ENCODE results near the gene NDUFA6.
"Not testable (repeated sequence)": the region's sequence is repeated elsewhere in the genome, so short reads cannot be mapped to it uniquely, and the experiment has no call there.

Gene NDUFA6

DNA sequence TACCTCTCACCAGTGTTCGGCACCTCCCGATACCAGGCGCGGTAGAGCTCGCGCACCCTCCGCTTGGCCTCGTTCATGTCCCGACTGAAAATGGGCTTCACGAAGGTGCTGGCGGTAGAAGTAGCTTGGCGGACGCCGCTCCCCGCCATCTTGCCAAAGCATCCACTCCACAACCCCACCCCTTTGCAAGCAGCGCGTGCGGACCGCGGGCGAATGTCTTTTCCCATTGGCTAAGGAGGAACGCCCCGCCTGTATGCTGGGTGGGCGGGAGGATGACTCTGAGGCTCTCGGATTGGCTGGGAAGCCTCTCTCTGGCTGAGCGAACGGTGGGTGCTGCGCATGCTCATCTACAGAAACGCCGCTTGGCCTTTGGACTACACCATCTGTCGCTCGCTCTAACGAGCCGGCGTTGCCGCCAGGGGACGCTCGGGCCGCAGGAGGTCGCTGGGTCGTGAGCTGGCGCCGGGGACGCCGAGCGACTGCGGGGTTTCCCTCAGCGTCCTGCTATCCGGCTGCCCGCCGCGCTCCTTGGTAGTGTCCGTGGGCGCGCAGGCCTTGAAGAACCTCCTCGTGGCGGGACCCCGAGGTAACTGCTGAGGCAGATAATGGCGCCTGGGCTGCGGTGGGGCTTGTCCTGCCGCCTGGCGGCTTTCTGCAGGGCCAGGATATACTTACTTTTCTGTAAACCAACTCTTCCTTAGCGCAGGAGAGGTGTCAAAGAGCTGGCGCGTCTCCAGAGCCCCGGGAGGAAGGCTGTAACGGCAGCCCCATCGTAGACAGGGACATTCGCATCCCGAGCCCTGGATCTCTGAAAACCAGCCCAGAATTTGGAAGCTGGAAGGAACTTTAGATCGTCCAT lies at the start of gene NDUFA6:
Gene NDUFA6 (minus strand): TSS at position 177 of the 859 bp plus-strand sequence. CDS start 28 bp downstream, at position 149.
- peak; percentile 99 to 100 (median 100) for DNase-seq

DNA sequence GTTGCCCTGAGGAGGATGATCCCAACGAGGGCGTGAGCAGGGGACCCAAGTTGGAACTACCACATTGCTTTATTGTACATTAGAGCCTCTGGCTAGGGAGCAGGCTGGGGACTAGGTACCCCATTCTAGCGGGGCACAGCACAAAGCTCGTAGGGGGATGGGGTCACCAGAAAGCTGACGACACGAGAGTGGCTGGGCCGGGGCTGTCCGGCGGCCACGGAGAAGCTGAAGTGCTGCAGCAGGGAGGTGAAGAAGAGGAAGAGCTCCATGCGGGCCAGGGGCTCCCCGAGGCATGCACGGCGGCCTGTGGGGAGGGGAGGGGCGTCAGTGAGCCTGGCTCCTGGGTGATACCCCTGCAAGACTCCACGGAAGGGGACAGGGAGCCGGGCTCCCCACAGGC lies 49.6 kb upstream of the NDUFA6 start:
- not testable (repeated sequence) for DNase-seq

DNA sequence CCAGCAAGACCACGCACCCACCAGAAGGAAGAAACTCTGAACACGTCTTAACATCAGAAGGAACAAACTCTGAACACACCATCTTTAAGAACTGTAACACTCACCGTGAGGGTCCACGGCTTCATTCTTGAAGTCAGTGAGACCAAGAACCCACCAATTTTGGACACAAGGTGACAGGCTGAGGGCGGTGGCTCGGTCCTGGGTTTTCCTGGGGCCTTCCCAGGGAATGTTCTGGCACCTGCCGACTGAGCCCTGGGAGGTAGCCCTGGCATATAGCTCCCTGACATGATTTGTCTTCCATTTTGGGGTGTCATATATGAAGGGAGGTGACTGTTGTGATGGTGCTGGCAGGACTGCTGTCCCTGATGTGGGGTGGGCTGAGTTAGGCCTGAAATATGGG lies 48.9 kb upstream of the NDUFA6 start:
- DNase-seq = not testable (repeated sequence)

DNA sequence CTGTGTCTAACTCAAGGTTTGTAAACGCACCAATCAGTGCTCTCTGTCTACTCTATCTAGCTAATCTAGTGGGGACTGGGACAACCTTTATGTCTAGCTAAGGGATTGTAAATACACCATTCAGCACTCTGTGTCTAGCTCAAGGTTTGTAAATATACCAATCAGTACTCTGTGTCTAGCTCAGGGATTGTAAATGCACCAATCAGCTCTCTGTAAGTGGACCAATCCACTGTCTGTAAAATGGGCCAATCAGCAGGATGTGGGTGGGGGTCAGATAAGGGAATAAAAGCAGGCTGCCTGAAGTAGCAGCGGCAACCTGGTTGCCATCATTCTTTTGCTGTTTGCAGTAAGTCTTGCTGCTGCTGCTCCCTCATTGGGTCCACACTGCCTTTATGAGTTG lies 48.4 kb upstream of the NDUFA6 start:
- DNase-seq = no peak

DNA sequence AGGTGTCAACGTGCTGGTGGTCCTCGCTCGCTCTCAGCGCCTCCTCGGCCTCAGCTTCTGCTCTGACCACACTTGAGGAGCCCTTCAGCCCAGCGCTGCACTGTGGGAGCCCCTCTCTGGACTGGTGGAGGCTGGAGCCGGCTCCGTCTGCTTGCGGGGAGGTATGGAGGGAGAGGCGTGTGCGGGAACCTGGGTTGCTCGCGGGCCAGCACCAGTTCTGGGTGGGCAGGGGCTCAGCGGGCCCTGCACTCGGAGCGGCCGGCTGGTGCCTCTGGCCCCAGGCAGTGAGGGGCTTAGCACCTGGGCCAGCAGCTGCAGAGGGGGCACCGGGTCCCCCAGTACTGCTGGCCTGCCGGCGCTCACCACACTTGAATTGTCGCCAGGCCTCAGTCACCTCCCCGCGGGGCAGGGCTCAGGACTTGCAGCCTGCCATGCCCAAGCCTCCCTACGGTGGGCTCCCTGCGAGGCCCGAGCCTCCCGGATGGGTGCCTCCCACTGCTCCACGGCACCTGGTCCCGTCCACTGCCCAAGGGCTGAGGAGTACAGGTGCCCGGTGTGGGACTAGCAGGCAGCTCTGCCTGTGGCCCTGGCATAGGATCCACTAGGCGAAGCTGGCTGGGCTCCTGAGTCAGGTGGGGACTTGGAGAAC lies 47.7 kb upstream of the NDUFA6 start:
- no peak for DNase-seq

DNA sequence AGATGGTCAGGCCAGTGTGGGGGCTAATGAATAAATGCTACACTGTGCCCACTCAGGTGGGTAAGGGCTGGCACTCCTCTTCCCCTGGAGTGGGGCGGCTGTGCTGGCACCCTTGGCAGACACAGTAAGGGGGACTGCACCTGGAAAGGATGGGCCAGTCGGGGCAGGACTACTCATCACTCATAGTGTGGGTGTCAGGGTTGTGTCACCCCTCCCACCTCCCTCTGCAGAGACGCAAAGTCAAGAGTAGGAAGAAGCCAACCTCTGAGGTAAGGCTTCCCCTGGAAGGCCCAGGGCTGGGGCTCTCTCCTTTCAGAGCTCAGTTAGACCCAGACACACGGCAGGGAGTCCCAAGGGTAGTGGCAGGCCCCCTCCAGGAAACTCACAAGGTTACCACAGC lies 45.1 kb upstream of the NDUFA6 start:
- DNase-seq = not testable (repeated sequence)

DNA sequence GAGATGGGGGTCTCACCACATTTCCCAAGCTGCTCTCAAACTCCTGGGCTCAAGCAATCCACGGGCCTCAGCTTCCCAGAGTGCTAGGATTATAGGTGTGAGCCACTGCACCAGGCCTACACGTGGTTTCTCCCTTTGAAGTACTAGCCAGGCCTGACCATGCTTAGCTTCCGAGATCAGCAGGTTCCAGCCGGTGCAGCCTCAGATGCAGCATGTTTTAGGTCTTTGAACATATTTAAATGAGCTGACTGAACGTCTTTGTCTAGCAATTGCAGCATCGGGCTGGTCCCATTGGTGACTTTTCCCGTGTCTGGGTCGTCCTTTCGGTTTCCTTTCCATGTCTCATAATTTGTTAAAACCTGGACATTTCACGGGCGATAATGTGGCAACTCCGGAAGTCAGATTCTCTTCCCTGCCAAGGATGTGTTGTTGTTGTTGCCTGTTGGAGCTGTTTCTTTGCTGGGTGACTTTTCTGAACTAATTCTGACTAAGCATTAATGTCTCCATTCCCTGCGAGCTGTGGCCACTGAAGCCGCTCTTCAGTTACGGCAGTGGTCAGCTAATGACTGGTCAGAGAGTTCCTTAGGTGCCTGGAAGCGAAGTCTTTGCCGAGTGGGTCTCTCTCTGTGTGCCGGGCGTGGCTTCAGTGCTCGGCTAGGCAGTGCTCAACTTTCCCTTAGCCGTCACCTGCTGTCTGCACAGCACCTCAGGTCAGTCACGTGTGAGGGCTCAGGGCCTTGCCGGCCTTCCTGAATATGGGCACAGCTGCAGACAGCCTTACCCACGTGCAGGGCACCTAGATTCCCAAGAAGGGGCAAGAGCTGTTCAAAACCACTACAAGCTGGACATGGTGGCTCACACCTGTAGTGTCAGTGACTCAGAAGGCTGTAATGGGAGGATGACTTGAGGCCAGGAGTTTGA lies 43.8 kb upstream of the NDUFA6 start:
- DNase-seq = peak in 2 of 3 donors; percentile 23 to 41

DNA sequence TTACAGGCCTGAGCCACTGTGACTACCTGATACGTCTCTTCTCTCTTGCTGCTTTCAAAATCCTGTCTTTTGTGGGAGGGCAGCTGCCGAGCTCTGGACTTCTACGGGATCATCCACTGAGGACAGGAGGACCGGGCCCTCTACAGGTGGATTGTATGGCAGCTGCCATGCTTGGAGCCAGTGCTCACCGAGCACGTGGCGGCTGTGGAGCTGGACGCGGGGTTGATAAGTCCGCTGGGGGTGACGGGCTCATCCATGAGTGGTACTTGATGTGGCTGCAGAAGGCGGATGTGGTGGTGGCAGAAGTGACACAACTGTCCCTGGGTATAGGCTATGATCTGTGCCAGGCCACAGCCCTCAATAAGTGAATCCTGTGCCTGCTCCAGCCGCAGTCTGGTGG lies 41.9 kb upstream of the NDUFA6 start:
- DNase-seq = no peak

DNA sequence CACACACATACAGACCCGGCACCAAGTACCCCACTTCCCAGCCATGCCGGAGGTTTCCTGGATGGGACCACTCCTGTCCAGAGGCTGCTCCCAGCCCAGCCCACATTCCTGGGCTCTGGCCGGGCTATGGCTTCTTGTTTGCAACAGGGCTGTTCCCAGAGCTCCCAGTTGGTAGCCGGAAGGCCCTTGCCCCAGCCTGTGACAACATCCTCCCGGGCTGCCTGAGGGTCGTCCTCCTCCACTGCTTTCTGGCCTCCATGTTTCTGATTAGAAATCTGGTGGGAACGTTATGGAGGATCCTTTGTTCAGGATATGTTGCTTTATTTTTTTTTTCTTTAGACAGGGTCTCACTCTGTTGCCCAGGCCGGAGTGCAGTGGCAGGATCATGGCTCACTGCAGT lies 41.0 kb upstream of the NDUFA6 start:
- DNase-seq = no peak

DNA sequence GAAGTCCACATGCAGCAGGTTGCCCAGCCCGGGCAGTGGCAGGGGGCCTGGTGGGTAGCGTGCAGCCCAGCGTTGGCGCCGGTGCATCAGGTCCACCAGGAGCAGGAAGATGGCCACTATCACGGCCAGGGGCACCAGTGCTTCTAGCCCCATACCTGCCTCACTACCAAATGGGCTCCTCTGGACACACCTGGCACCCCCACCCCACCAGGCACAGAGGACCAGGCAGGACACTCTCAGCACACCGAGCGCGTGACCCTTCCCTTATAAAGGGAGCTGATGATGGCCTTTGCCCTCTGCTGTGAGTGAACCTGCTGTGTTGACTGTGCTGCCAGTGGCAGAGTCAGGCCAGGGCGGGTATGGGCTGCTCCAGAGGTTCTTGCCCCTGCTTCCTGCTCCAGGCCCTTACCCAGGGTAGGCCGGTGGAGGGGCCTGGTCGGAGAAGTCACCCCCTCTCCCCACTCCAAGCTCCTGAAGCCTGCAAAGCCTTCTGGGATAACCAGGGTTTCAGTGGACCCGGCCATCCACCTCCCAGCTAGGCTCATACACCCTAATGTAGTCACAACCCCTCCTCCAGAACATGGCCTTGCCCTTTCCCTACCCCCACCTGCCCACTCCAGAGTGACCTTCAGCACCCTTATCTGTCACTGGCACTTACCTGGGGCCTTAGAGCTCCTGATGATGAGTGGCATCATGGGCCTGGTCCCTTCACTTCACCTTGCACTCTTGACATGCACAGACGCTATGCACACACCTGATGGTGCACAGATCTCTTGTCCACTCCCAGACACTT lies 40.3 kb upstream of the NDUFA6 start, which contains the start of gene CYP2D6:
Gene CYP2D6 (minus strand): TSS at position 172 of the 793 bp plus-strand sequence. CDS start 19 bp downstream, at position 153.
- DNase-seq = not testable (repeated sequence)

DNA sequence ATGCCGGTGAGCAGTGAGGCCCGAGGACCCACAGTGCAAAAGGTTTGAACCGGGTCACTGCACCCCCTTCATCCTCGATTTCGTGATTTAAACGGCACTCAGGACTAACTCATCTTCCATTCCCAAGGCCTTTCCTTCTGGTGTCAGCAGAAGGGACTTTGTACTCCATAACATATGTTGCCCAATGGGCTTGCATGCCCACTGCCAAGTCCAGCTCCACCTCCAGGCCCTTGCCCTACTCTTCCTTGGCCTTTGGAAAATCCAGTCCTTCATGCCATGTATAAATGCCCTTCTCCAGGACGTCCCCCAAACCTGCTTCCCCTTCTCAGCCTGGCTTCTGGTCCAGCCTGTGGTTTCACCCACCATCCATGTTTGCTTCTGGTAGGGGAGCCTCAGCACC lies 39.6 kb upstream of the NDUFA6 start:
- DNase-seq = not testable (repeated sequence)

DNA sequence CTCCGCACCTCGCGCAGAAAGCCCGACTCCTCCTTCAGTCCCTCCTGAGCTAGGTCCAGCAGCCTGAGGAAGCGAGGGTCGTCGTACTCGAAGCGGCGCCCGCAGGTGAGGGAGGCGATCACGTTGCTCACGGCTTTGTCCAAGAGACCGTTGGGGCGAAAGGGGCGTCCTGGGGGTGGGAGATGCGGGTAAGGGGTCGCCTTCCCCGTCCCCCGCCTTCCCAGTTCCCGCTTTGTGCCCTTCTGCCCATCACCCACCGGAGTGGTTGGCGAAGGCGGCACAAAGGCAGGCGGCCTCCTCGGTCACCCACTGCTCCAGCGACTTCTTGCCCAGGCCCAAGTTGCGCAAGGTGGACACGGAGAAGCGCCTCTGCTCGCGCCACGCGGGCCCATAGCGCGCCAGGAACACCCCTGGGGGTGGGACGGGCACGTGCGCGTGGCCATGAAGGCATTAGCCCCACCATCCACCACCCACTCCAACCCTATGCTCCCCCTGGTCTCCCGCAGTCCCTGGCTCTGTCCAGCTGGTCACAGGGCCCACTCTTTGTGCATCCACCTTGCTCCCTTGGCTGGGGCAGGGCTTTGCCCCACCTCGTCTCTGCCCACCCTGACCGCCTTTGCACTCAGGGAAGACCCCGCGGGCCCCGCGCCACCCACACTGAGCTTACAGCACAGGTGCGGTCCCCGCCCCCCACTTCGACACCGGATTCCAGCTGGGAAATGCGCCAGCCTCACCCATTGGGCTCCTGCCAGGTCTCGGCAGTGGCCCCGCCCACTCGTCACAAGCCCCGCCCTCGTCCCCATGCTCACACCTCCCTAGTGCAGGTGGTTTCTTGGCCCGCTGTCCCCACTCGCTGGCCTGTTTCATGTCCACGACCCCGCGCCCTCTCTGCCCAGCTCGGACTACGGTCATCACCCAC lies 38.5 kb upstream of the NDUFA6 start:
- DNase-seq = not testable (repeated sequence)

DNA sequence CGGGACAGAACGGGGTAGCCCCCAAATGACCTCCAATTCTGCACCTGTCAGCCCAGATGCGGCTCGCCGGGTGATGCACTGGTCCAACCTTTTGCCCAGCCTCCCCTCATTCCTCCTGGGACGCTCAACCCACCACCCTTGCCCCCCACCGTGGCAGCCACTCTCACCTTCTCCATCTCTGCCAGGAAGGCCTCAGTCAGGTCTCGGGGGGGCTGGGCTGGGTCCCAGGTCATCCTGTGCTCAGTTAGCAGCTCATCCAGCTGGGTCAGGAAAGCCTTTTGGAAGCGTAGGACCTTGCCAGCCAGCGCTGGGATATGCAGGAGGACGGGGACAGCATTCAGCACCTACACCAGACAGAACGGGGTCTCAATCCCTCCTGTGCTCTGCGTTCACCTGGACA lies 37.4 kb upstream of the NDUFA6 start:
- not testable (repeated sequence) for DNase-seq

DNA sequence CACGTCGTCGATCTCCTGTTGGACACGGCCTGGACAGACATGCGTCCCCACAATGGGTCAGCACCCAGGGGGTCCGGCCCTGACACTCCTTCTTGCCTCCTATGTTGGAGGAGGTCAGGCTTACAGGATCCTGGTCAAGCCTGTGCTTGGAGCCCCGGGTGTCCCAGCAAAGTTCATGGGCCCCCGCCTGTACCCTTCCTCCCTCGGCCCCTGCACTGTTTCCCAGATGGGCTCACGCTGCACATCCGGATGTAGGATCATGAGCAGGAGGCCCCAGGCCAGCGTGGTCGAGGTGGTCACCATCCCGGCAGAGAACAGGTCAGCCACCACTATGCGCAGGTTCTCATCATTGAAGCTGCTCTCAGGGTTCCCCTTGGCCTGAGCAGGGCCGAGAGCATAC lies 37.0 kb upstream of the NDUFA6 start:
- no peak for DNase-seq

DNA sequence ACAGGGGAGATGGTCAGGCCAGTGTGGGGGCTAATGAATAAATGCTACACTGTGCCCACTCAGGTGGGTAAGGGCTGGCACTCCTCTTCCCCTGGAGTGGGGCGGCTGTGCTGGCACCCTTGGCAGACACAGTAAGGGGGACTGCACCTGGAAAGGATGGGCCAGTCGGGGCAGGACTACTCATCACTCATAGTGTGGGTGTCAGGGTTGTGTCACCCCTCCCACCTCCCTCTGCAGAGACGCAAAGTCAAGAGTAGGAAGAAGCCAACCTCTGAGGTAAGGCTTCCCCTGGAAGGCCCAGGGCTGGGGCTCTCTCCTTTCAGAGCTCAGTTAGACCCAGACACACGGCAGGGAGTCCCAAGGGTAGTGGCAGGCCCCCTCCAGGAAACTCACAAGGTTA lies 33.0 kb upstream of the NDUFA6 start:
- not testable (repeated sequence) for DNase-seq

DNA sequence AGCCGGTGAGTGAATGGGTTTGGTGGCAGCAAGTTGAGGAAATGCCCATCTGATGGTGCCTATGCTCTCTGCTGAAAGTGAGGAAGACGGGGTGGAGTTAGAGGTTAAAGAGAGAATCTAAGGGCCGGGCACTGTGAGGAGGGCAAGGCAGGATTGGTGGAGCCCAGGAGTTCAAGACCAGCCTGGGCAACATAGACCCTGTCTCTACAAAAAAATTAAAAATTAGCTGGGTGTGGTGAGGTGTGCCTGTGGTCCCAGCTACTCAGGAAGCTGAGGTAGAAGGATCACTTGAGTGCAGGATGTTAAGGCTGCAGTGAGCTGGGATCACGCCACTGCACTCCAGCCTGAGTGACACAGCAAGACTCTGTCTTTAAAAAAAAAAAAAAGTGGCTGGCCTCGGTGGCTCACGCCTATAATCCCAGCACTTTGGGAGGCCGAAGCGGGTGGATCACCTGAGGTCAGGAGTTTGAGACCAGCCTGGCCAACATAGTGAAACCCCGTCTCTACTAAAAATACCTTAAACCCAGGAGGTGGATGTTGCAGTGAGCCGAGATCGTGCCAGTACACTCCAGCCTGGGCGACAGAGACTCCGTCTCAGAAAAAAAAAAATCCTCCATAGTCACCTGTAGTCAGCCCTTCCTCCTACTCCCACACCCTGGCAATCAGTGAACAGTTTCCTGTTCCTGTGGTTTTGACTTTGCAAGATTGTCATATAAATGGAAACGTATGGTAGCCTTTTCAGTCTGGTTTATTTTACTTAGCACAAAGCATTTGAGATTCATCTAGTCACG lies 29.9 kb upstream of the NDUFA6 start:
- DNase-seq = peak in 2 of 3 donors; percentile 11 to 12

DNA sequence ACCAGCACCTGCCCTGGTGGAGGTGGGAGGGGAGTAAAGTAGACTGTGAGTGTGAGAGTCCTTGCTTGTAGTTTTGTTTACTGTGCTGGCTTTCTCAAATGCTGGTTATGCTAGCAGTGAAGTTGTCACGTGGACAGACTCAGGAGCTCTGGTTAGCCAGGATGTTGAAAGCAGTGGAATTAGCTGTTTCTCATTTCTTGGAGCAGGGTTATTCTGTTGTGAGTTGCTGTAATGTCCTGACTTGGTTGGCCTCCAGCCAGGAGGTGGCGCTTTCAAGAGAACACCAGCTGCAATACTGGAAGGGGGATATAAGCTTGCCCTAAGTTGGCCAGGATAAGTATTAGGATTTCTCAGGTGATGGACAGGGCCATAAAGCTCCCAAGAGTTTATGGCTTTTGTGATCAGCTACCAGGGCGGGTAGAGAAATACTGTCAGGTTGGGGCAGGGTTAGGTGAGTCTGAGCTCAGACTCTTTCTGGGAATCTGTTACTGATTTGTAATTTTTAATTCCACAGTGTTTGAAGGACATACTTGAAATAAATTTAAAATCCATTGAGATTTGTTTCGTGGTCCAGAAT lies 26.4 kb upstream of the NDUFA6 start:
- DNase-seq = no peak

DNA sequence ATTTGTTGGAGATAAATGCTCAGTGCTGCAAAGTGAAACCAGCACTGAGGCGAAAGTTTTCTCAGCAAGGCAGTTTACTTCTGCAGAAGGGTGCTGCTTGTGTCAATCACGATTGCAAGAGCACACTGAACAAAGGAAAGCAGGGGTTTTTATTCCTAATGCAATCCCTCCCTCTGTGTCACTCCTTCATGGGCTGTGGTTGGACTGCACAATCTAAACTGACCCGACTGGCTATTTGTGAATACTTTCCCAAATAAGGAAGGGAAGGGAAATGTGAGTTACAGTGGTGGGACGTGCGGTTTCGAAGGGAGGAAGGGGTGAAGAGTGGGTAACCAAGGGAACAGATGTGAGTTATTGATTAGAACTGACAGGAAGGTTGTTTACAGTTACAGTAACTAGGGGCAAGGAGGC lies 24.9 kb upstream of the NDUFA6 start:
- DNase-seq = not testable (repeated sequence)

DNA sequence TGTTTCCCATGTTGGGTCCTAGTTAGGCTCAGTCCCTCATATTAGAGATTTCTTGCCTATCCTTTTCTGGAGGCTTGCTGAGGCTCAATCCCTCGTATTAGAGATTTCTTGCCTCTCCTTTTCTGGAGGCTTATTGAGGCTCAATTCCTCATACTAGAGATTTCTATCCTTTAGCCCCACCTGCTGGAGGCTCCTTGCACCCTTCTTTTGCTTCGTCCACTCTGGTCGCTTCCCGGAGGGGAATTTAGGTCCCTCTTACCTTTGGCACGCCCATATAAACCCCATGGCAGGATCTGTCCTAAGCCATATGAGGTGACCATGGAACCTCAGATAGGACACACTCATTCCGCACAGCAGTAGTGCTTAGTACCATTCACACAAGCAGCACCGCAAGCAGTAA lies 24.1 kb upstream of the NDUFA6 start:
- DNase-seq = peak in 2 of 3 donors; percentile 24 to 37

DNA sequence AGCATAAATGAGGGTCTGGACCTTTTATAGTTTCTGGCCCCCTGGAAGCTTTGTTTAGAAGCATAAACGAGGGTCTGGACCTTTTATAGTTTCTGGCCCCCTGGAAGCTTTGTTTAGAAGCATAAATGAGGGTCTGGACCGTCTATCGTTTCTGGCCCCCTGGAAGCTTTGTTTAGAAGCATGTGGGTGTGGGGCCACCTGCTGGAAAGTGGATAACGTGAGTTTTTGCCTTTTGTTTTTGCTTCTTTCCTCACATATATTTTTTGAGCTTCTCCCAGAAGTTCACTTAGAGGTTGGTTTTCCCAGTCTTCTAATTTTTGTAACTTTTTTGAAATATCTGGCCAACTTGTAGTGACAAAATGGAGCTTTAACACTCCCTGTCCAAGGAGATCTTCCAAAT lies 22.2 kb upstream of the NDUFA6 start:
- DNase-seq = peak in 1 of 3 donors; percentile 9

All from suppressor macrophage treated with lipopolysaccharide for 1 hour (primary cell).